Mucosa of gallbladder (tissue), 1 donor: Measurements from ENCODE around the gene MYO1D. TPM values are rescaled to one million over a fixed set of nuclear protein-coding genes. Genes with fewer than 3 reads are reported as not detected.

Experiments used
- DNase-seq: peaks from one replicate; pipeline ENCODE4 v3.0.0-alpha.2; 2020; ENCODE audit warnings: low spot score
- total RNA-seq: library from RNA; stranded (reverse); gene quantifications from one replicate; pipeline ENCODE4 v1.2.1, GENCODE V29; 2021
- donor health status: DM: no; HTN: no; CAD: no.

The MYO1D gene
- total RNA-seq, 1 donor from 2014 or later, result 150 TPM

GRCh38 chr17:32819035-32819434, 57.9 kb downstream of the MYO1D start:
- no peak for DNase-seq

DNA sequence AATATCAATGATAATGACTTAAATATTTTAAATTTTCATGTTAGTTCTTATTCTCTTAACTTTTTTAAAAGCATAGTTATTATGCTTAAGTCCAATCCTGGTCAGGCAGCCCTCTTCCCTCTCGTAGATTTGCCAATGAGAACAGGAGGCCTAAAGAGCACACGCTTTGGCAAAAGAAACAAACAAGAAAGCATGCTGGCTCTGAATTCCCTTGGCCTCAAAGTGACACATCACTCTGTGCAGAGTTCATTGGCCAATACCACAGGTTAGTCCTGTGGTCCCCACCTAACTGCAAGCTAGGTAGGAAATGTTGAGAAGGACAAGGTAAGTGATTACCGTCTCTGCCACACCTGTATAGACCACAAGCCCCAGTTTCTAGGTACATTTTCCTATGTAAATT, 61.5 kb downstream of the MYO1D start:
- DNase-seq, result no peak

- DNase-seq, result no peak
Observed at GRCh38 chr17:32814836-32815235, 62.1 kb downstream of the MYO1D start.

DNA sequence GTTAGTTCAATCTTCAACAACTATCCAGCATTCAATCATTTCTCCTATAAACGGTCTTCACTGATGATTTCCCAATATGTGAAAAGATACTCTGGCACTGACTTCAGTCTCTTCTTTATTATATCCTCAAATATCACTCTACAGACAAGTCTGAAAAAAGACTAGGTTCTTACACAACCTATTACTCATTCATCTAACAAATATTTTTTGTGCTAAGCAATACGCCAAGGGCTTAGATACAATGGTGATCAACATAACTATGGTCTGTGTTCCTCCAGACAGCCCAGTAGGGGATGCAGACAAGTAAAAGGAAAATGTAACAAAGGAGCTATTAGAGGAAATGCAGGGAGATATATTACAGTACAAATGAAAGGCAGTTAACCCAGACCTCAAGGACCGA, 63.9 kb downstream of the MYO1D start:
- no peak for DNase-seq

DNA sequence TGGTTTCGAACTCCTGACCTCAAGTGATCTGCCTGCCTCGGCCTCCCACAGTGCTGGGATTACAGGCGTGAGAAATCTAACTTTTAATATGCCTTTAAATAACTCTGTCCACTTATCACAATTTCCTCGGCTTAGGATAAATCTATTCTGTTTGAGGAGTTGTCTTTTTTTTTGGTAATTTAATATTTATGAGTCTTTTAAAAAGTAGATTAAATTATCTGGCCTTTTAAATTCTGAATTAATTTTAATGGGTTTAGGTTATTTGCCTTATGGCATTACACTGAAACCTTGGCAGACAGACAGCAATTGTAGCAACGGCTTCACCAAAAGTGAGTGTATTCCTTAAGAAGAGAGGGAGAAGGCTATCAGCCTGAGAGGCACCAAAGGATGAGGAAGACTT, 66.2 kb downstream of the MYO1D start:
- DNase-seq, result no peak

DNA sequence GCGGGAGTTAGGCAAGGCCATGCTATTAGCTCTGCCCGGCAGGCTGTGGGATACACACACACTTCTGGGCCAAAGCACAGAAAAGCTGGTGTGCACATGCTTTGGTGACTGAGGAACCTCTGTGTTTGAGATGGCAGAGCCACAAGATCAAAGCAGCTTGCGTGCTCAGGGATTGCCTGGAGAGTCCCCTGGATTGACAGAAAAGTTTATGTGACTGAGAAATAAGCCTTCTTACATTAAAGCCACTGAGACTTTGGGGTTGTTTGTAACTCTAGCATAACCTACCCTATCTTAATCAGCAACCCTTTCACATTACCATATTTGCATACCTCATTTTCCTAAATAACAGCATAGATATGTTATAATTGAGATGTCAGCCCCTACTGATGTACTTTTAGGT, 69.3 kb downstream of the MYO1D start:
- DNase-seq, result no peak

DNA sequence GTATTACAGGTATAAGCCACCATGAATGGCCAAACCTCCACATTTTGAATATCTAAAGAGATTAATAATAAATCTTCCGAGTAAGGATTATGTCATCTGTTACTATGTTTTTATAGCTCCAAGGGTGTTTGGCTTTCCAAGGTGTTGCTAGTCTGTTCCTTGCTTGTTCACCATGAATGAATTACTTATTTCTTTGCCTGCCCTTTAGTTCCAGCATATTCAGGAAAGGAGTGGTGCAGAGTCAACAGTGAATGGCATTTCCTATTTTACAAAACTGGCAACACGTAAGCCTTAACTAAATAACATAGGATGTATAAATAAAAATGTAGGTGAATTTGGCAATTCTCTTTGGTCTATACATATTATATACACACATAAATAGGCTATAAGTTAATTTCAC, 70.3 kb downstream of the MYO1D start:
- no peak for DNase-seq

- DNase-seq, result no peak
Observed at GRCh38 chr17:32805029-32805976, 71.6 kb downstream of the MYO1D start.

DNA sequence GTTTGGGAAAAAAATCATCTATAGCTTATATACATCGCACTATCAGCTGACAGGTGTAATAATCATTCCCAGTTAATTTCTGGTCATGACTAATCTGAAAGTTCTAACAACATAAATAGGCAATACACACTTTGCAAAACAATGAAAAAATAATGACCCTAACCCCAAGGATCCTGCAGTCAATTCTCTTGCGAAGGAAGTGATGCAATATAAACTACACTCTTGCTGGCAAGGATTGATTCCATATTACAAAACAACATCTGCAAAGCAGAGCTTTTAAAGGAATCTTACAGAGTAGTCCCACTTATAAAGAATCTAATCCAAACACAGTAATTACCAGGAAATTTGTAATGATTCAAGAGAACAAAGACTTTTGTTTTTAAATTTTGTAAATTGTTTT, 73.4 kb downstream of the MYO1D start:
- no peak for DNase-seq

- no peak for DNase-seq
Observed at GRCh38 chr17:32802306-32802705, 74.6 kb downstream of the MYO1D start.

GRCh38 chr17:32801641-32802040, 75.3 kb downstream of the MYO1D start:
- no peak for DNase-seq

GRCh38 chr17:32801193-32801592, 75.7 kb downstream of the MYO1D start:
- no peak for DNase-seq

GRCh38 chr17:32798938-32799337, 78.0 kb downstream of the MYO1D start:
- no peak for DNase-seq

GRCh38 chr17:32795339-32795979, 81.5 kb downstream of the MYO1D start:
- peak; percentile 34 for DNase-seq

- peak; percentile 83 for DNase-seq
Observed at GRCh38 chr17:32794533-32795246, 82.2 kb downstream of the MYO1D start.

DNA sequence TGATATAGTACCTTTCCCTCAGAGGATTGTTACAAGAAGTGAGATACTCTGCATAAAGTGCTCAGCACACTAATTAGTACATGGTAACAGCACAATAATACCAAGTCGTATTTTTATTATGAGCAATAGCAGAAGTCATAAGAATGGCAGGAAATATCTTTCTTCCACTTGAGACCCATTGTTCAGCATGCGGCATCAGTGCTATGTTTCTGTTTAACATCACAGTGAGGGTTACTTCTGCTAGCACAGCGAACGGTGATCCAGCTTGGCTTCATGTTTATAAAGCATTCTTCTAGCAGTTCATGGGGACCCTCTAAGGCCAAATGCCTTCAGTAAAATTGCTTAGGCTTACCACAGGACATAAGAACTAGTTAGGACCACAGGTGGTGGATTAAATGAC, 83.1 kb downstream of the MYO1D start:
- DNase-seq, result no peak

GRCh38 chr17:32792207-32792606, 84.7 kb downstream of the MYO1D start:
- no peak for DNase-seq

DNA sequence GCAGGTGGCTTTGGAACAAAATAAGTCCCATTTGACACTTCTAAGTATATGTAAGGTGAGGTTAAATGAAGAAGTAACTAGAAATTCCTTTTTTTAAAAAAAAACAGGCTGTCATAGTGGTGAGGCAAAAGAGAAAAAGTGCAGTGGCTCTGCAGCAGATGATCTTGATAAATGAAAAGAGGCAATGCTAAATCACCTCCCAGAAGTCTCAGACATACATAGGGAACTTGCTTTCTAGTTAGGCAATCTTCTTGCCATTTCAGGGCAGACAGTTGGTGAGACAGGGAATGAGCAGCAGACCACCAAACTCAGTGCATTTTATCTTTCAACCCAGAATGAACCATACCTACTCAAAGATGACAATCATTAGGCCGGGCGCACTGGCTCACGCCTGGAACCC, 90.8 kb downstream of the MYO1D start:
- no peak for DNase-seq

- DNase-seq, result no peak
Observed at GRCh38 chr17:32784113-32784512, 92.8 kb downstream of the MYO1D start.

GRCh38 chr17:32783602-32784001, 93.3 kb downstream of the MYO1D start:
- no peak for DNase-seq

GRCh38 chr17:32780721-32781120, 96.2 kb downstream of the MYO1D start:
- no peak for DNase-seq

GRCh38 chr17:32777922-32778321, 99.0 kb downstream of the MYO1D start:
- DNase-seq, result no peak

DNA sequence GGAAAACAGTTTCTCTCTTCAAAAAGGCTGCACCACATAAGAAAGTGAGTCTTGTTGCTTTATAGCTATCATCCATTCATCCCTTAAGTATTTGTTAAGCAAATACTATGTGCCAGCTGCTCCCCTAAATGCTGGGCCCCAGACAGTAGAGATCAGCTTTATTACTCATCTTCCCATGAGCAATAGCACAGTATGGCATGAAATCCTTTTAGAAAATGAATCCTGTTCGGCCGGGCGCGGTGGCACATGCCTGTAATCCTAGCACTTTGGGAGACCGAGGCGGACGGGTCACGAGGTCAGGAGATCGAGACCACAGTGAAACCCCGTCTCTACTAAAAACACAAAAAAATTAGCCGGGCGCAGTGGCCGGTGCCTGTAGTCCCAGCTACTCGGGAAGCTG, 99.5 kb downstream of the MYO1D start:
- no peak for DNase-seq
